HT1080 (cell line): ENCODE measurements around the gene MYBPH. TPM values are rescaled to one million over a fixed set of nuclear protein-coding genes. Genes with fewer than 3 reads are reported as not detected.

Experiments used
- DNase-seq: peaks from one replicate; pipeline ENCODE4 v3.0.0-alpha.2; 2015; ENCODE audit warnings: low read depth
- polyA plus RNA-seq, 2 experiments: library from polyadenylated mRNA; depleted of rRNA; stranded (reverse); fragments of >200 nt; gene quantifications; 2 replicates each; pipeline ENCODE4 v1.2.3, GENCODE V29; 2015
- total RNA-seq: library from RNA; depleted of rRNA; stranded (reverse); fragments of >200 nt; shearing (Covaris generic); gene quantifications from 2 replicates; pipeline ENCODE4 v1.2.3, GENCODE V29; 2014; rRNA removed

MYBPH gene
- total RNA-seq, result not detected in 2 replicates
- polyA plus RNA-seq (2015; cell fraction: cytosol; rRNA removed), result not detected in 2 replicates
- not detected in 2 replicates for polyA plus RNA-seq (2015; cell fraction: nucleus; rRNA removed)

- DNase-seq, result no peak
Observed at GRCh38 chr1:203175237-203175826, at the start of gene MYBPH. MYBPH (minus strand) TSS chr1:203175826; CDS start chr1:203175755, 71 bp downstream.

- no peak for DNase-seq
Observed at GRCh38 chr1:203225071-203225470, 49.4 kb upstream of the MYBPH start.

GRCh38 chr1:203223012-203223775 is 47.6 kb upstream of the MYBPH start:
- DNase-seq, result no peak

- DNase-seq, result no peak
Observed at GRCh38 chr1:203219934-203220333, 44.3 kb upstream of the MYBPH start.

- DNase-seq, result no peak
Observed at GRCh38 chr1:203219171-203219570, 43.5 kb upstream of the MYBPH start.

GRCh38 chr1:203217668-203218067 is 42.0 kb upstream of the MYBPH start:
- no peak for DNase-seq

GRCh38 chr1:203217139-203217655 is 41.6 kb upstream of the MYBPH start:
- no peak for DNase-seq

- peak; percentile 62 for DNase-seq
Observed at GRCh38 chr1:203216274-203217138, 40.9 kb upstream of the MYBPH start.

GRCh38 chr1:203215573-203215972 is 39.9 kb upstream of the MYBPH start:
- DNase-seq, result no peak

GRCh38 chr1:203214871-203215270 is 39.2 kb upstream of the MYBPH start:
- no peak for DNase-seq

GRCh38 chr1:203213126-203213525 is 37.5 kb upstream of the MYBPH start:
- no peak for DNase-seq

- DNase-seq, result no peak
Observed at GRCh38 chr1:203211812-203212211, 36.2 kb upstream of the MYBPH start.

GRCh38 chr1:203210988-203211387 is 35.4 kb upstream of the MYBPH start:
- no peak for DNase-seq

- DNase-seq, result no peak
Observed at GRCh38 chr1:203210350-203210749, 34.7 kb upstream of the MYBPH start.

GRCh38 chr1:203208181-203208580 is 32.6 kb upstream of the MYBPH start:
- DNase-seq, result no peak

GRCh38 chr1:203207751-203208150 is 32.1 kb upstream of the MYBPH start:
- no peak for DNase-seq

GRCh38 chr1:203206129-203206687 is 30.6 kb upstream of the MYBPH start:
- peak; percentile 18 for DNase-seq

GRCh38 chr1:203204756-203205155 is 29.1 kb upstream of the MYBPH start:
- DNase-seq, result no peak

- DNase-seq, result peak; percentile 72
Observed at GRCh38 chr1:203202431-203203245, 27.0 kb upstream of the MYBPH start.

- DNase-seq, result no peak
Observed at GRCh38 chr1:203201516-203202205, 26.0 kb upstream of the MYBPH start.
